GM12864 (cell line): Measurements from ENCODE around the gene VENTX.
"Not testable (repeated sequence)": the region's sequence is repeated elsewhere in the genome, so short reads cannot be mapped to it uniquely, and the experiment has no call there.

Source experiments
- DNase-seq: peaks from one replicate; pipeline ENCODE4 v3.0.0-alpha.2; 2011; ENCODE audit warnings: low read depth
- H3K4me3 ChIP-seq: 2 replicates; pipeline ENCODE4 v1.5.1; 2011; ENCODE audit warnings: mild to moderate bottlenecking, low read depth, low read length, control low read depth
- TF ChIP-seq, protein P1 (sequence below): IDR thresholded peaks from 2 replicates; pipeline ENCODE4 v1.5.1; 2011; ENCODE audit warnings: low read depth, mild to moderate bottlenecking, moderate library complexity, low read length, control low read depth, inconsistent platforms; ENCODE audit errors: missing control alignments

Gene VENTX

DNA sequence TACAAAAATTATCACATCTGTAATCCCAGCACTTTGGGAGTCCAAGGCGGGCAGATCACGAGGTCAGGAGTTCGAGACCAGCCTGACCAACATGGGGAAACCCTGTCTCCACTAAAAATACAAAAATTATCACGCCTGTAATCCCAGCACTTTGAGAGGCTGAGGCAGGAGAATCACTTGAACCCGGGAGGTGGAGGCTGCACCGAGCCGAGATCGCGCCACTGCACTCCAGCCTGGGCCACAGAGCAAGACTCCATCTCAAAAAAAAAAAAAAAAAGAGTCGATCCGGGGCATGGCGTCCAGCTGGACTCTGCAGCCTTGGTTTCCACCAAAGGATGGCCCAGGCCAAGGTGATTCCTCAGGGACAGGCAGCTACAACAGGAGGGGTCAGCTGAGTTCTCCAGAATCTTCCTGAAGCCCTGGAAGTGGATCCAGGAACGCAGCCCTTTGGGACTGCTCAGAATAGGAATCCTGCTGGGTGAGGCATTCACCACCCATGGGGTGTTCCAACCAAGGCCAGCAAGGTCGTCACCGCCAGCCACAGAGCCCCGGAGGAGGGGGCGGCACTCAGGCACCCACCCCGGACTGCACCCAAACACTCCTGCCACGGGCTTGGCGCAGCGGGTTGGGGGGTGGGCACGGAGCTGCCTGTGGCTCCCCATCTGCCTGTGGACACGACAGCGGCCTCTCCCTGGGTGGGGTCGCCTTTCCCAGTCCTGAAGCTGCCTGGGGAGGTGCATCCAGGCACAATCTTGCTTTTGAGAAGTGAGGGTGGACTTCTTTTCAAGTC lies 19.7 kb upstream of the VENTX start:
- H3K4me3 ChIP-seq, result no peak overlapping the region
- TF ChIP-seq, protein P1, sequence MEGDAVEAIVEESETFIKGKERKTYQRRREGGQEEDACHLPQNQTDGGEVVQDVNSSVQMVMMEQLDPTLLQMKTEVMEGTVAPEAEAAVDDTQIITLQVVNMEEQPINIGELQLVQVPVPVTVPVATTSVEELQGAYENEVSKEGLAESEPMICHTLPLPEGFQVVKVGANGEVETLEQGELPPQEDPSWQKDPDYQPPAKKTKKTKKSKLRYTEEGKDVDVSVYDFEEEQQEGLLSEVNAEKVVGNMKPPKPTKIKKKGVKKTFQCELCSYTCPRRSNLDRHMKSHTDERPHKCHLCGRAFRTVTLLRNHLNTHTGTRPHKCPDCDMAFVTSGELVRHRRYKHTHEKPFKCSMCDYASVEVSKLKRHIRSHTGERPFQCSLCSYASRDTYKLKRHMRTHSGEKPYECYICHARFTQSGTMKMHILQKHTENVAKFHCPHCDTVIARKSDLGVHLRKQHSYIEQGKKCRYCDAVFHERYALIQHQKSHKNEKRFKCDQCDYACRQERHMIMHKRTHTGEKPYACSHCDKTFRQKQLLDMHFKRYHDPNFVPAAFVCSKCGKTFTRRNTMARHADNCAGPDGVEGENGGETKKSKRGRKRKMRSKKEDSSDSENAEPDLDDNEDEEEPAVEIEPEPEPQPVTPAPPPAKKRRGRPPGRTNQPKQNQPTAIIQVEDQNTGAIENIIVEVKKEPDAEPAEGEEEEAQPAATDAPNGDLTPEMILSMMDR, result no peak
- DNase-seq, result no peak

DNA sequence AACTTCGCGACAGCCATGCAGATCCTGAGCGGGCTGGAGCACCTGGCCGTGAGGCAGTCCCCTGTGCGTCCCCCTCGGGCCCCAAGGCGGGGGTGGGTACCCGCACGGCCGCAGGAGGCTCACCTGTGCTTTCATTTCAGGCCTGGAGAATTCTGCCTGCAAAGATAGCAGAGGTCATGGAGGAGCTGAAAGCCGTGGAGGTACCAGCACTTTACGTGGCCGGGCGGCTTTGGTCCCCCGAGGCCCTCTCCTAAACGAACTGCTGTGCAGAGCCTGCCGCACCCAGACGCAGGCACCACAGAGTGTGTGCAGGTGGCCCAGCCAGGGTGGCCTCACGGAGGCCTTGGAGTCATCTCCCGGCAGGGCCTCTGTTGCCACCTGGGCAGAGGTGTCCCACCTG lies 18.8 kb upstream of the VENTX start:
- no peak overlapping the region for H3K4me3 ChIP-seq
- TF ChIP-seq, protein P1, result no peak
- DNase-seq, result no peak

DNA sequence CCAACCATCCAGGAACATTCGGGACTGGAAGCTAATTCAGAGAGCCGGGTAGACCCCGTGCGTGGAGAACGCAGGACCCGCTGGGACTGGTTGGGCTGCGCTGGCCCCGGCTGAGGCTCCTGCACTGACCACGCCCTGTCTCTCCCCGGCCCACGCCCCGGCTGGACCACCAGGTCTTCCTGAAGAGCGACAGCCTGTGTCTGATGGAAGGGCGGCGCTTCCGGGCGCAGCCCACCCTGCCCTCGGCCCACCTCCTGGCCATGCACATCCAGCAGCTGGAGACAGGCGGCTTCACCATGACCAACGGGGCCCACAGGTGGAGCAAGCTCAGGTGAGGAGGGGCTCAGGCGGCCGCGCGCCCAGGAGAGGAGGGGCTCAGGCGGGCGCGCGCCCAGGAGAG lies 17.9 kb upstream of the VENTX start:
- TF ChIP-seq, protein P1, result no peak
- H3K4me3 ChIP-seq, result no peak overlapping the region
- DNase-seq, result no peak

DNA sequence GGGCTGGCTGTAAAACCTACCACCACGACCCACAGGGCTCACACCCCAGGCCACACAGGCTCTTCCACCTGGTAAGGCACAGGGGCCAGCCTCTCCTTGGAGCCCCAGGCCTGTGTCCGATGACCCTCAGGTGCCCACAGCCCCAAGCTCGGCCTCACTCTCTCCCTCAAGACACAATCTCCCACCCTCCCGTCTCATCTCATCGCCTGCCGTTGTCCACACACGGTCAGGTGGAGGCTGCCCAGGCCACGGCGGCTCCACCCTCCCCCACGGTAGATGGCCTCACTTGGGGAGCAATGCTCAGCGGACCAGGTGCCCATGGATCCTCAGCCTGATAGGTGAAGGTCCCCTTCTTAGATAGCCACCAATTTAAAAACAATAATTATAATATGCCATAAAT lies 16.3 kb upstream of the VENTX start:
- H3K4me3 ChIP-seq, result no peak overlapping the region
- DNase-seq, result no peak
- TF ChIP-seq, protein P1, result no peak

DNA sequence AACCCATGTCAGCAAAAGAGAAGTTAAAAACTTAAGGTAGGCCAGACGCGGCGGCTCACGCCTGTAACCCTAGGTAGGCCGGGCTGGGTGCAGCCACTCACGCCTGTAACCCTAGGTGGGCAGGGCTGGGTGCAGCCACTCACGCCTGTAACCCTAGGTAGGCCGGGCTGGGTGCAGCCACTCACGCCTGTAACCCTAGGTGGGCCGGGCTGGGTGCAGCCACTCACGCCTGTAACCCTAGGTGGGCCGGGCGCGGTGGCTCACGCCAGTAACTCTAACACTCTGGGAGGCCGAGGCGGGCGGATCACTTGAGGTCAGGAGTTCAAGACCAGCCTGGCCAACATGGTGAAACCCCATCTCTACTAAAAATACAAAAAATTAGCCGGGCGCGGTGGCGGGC lies 15.9 kb upstream of the VENTX start:
- H3K4me3 ChIP-seq, DNase-seq: not testable (repeated sequence)

DNA sequence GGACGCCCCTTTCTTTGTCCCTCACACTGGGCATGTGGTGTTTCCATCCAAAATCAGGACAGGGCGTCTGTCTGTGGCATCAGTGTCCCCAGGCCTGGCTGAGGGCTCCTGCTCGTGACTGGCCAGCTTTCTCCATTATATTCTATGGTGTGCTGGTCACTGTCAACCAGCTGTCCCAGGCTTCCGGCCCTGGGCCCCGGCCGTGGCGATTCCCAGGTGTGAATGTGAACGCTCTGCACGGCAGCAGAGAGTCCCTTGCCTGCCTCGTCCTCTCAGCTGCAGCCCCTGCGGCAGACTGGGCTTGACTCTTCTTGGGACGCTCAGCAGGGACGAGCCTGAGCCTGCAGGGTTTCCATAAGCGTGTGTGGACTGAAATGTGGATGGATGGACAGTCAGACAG lies 13.6 kb upstream of the VENTX start:
- TF ChIP-seq, protein P1, result no peak
- no peak overlapping the region for H3K4me3 ChIP-seq
- DNase-seq, result no peak

DNA sequence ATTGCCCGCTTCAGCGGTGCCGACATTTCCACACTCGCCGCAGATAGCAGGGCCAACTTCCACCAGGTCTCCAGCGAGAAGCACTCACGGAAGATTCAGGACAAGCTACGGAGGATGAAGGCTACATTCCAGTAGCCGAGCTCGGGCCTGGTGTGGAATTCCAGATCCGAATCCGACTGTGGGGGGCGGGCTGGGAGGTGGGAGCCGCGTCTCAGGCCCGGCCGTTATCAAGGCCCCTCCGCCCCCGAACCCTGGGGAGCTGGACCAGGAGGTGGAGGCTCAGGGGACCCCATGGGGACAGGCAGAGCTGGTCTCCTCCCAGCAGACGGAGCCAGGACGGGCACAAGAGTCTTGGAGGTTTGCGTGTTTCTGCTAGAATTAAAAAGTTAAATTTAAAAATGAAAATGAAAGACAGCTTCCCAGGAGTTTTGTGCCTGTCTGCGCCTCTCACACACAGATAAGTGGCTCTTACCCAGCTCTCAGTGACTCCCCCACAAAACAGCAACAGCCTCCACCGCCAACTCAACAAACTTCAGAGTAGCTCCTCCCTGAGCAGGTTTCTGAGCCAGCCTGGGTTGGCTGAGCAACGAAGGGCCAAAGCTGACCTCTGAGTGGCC lies 12.8 kb upstream of the VENTX start:
- no peak overlapping the region for H3K4me3 ChIP-seq
- no peak for DNase-seq
- TF ChIP-seq, protein P1, result no peak
